HUES64 (cell line): ENCODE data around the gene LHFPL6.

Source experiments
- H3K27ac ChIP-seq: 2 replicates; pipeline ENCODE4 v1.7.0; 2013; ENCODE audit warnings: low read depth, low read length, inconsistent platforms
- H3K27me3 ChIP-seq: 2 replicates; pipeline ENCODE4 v1.6.1; 2013; ENCODE audit warnings: mild to moderate bottlenecking, low read length; ENCODE audit not compliant: insufficient read depth
- H3K36me3 ChIP-seq: 2 replicates; pipeline ENCODE4 v1.6.1; 2013; ENCODE audit warnings: mild to moderate bottlenecking, low read length; ENCODE audit not compliant: insufficient read depth
- H3K4me1 ChIP-seq: 2 replicates; pipeline ENCODE4 v1.6.1; 2013; ENCODE audit warnings: mild to moderate bottlenecking, low read length, moderate library complexity; ENCODE audit not compliant: insufficient read depth
- H3K4me3 ChIP-seq: 2 replicates; pipeline ENCODE4 v1.5.1; 2013; ENCODE audit warnings: mild to moderate bottlenecking, low read length, moderate library complexity
- H3K9ac ChIP-seq: 2 replicates; pipeline ENCODE4 v1.6.1; 2013; ENCODE audit warnings: mild to moderate bottlenecking, low read depth, low read length
- H3K9me3 ChIP-seq: 2 replicates; pipeline ENCODE4 v1.6.1; 2013; ENCODE audit warnings: low read depth, low read length; ENCODE audit not compliant: insufficient read depth
- WGBS: fragments of 150-250, 120-280 bp; methylation state at CpG from one replicate; pipeline ENCODE4 v1.1.7; 2013; ENCODE audit warnings: missing lambda C conversion rate; 5-methylcytosine and 5-hydroxymethylcytosine counted together

Gene LHFPL6

GRCh38 chr13:39297664-39298171 lies 305.3 kb downstream of the LHFPL6 start:
- Histone ChIP-seq H3K4me1 (no peaks in the 10 kb centered on the region), H3K27ac (no peak overlapping the region)
- 70% methylated on average over 2 of the region's 2 CpGs for WGBS

GRCh38 chr13:39297023-39297422 lies 306.0 kb downstream of the LHFPL6 start:
- Histone ChIP-seq H3K4me1 (no peaks in the 10 kb centered on the region), H3K27me3 (no peaks in the 10 kb centered on the region), H3K27ac (no peak overlapping the region), H3K36me3 (no peaks in the 10 kb centered on the region), H3K4me3 (no peak overlapping the region), H3K9me3 (peaks cover 14% of the 10 kb centered on the region), H3K9ac (no peak overlapping the region)
- WGBS: 100% methylated on average over 1 of the region's 1 CpG

More at GRCh38 chr13:39297664-39298171, 305.3 kb downstream of the LHFPL6 start:
- Histone ChIP-seq H3K9me3 (peaks cover 14% of the 10 kb centered on the region), H3K9ac (no peak overlapping the region), H3K4me3 (no peak overlapping the region), H3K36me3 (no peaks in the 10 kb centered on the region), H3K27me3 (no peaks in the 10 kb centered on the region)

- H3K9ac ChIP-seq: no peak overlapping the region
- H3K4me3 ChIP-seq: no peak overlapping the region
- no peaks in the 10 kb centered on the region for H3K36me3 ChIP-seq
- WGBS: 62% methylated on average over 2 of the region's 2 CpGs
- no peak overlapping the region for H3K27ac ChIP-seq
- peaks cover 14% of the 10 kb centered on the region for H3K9me3 ChIP-seq
- H3K4me1 ChIP-seq: no peaks in the 10 kb centered on the region
- no peaks in the 10 kb centered on the region for H3K27me3 ChIP-seq
These were observed 306.8 kb downstream of the LHFPL6 start for GRCh38 chr13:39296193-39296592.
